Mucosa of rectum (tissue), 2 donors: ENCODE measurements around the gene TC2N.
A peak's percentile ranks its signal among the peaks of the same experiment; 100 is the strongest.

Experiments
- H3K27ac ChIP-seq, 2 donors: one replicate each; pipeline ENCODE4 v1.7.0; 2013; ENCODE audit warnings: inconsistent platforms in 2 of 2, low read depth in 2 of 2, low read length in 2 of 2
- H3K27me3 ChIP-seq, 2 donors: one replicate each; pipeline ENCODE4 v1.7.0; 2013; ENCODE audit warnings: low read length in 2 of 2; ENCODE audit not compliant: control insufficient read depth in 2 of 2, insufficient read depth in 2 of 2
- H3K36me3 ChIP-seq, 2 donors: one replicate each; pipeline ENCODE4 v1.7.0; 2013; ENCODE audit warnings: low read length in 2 of 2; ENCODE audit not compliant: control insufficient read depth in 2 of 2, insufficient read depth in 2 of 2
- H3K4me1 ChIP-seq, 2 donors: one replicate each; pipeline ENCODE4 v1.7.0; 2013; ENCODE audit warnings: low read length in 2 of 2, mild to moderate bottlenecking in 1 of 2; ENCODE audit not compliant: control insufficient read depth in 2 of 2, insufficient read depth in 2 of 2
- H3K4me3 ChIP-seq, 2 donors: one replicate each; pipeline ENCODE4 v1.7.0; 2013; ENCODE audit warnings: low read length in 2 of 2
- H3K9ac ChIP-seq, 2 donors: one replicate each; pipeline ENCODE4 v1.7.0; 2013; ENCODE audit warnings: low read length in 2 of 2, low read depth in 1 of 2, mild to moderate bottlenecking in 1 of 2
- H3K9me3 ChIP-seq, 2 donors: one replicate each; pipeline ENCODE4 v1.7.0; 2013; ENCODE audit warnings: low read length in 2 of 2; ENCODE audit not compliant: control insufficient read depth in 2 of 2
- donor health status: healthy.
- donor health status: Normal muscosa, but diverticular disease.

The TC2N gene

DNA sequence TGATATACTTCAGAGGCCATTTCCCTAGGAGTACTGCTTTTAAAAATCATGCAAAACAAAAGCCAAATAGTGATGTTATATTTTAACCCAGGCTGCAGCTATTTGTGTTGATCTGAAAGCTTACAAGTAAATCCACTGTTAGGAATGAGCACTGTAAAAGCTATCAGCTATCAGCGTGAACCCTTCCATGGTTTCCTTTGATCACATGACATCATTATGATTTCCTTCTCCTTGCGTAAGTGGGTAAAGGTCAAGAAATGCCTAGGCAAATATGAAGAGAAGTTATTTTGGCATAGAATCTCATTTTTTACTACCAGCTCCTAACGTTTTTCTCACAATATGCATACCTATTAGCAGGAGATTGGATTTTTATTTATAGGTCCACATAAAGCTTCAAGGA lies 86.9 kb downstream of the TC2N start:
- peak overlapping the region; percentile 44 for H3K27ac ChIP-seq
- peaks cover 6 to 12% of the 10 kb centered on the region in 2 donors for H3K36me3 ChIP-seq
- no peak overlapping the region for H3K9ac ChIP-seq
- H3K9me3 ChIP-seq, result no peaks in the 10 kb centered on the region
- no peaks in the 10 kb centered on the region for H3K27me3 ChIP-seq
- peaks cover 4 to 7% of the 10 kb centered on the region in 2 donors for H3K4me1 ChIP-seq
- no peak overlapping the region for H3K4me3 ChIP-seq

DNA sequence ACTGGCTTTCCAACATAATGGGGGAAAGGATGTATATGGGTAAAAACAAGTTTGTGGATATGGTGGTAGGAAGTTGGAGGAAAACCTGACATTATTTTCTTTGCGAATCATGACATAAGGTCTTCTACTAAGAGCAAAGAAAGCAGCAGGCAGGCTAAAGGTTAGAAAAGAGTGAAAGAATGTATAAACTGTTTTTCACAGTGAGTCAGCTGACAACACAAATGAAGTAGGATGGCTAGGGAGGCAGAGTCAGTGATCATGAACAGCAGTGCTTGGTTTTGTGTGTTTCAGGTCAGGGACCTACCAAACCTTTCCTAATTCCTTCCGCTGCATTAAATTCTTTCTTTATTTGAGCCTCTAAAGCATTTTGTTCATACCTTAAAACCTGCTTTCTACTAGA lies 89.1 kb downstream of the TC2N start:
- H3K9ac ChIP-seq, result no peak overlapping the region
- peaks cover 3 to 6% of the 10 kb centered on the region in 2 donors for H3K36me3 ChIP-seq
- no peaks in the 10 kb centered on the region for H3K9me3 ChIP-seq
- no peak overlapping the region for H3K4me3 ChIP-seq
- H3K4me1 ChIP-seq, result peaks cover 7 to 17% of the 10 kb centered on the region in 2 donors
- H3K27me3 ChIP-seq, result no peaks in the 10 kb centered on the region
- no peak overlapping the region for H3K27ac ChIP-seq

DNA sequence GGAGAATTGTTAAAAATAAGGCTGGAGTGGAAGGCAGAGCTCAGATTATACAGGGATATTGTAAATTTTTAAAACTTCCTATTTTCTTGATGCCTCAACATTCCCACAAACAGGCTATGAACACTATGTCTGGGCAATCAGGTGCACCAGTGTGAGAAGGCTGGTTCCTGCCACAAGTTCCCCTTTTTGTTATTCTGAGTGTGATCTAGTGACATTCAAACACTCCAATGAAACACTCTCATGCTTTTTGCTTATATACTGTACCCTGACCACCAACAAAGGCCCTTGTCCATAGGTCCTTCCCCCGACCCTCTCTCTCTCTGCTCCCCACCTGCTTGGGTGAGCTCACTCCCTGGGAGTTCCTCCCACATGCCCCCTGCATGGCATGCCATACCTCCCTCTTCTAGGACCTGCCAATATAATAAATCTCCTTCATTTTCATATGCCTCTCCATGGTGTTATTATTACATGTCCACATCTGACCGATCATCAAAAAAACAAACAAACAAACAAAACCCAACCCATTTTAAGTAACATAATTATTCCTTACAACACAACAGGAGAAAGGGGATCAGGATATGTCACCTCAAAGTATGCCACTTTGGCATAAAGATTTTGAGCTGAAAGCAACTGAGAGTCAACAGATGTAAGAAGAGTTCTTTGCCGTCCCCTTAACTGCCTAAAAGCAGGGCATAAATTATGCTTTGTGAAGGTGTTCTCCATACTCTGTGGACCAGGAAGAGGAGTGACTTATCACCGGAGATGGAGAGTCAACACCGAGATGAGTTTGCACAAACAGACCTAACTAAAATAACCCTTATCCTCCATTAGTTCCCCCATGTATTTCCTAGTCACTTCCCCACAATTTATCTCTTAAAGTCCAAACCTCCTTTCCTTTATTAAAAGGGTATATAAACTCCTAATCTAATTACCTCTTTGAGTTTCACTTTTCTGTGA lies 92.9 kb downstream of the TC2N start:
- H3K27ac ChIP-seq, result peak overlapping the region in 1 of 2 donors; percentile 13
- peaks cover 3 to 11% of the 10 kb centered on the region in 2 donors for H3K4me1 ChIP-seq
- no peak overlapping the region for H3K4me3 ChIP-seq
- peaks cover 0 to 3% of the 10 kb centered on the region in 2 donors for H3K36me3 ChIP-seq
- no peaks in the 10 kb centered on the region for H3K9me3 ChIP-seq
- no peaks in the 10 kb centered on the region for H3K27me3 ChIP-seq
- no peak overlapping the region for H3K9ac ChIP-seq

DNA sequence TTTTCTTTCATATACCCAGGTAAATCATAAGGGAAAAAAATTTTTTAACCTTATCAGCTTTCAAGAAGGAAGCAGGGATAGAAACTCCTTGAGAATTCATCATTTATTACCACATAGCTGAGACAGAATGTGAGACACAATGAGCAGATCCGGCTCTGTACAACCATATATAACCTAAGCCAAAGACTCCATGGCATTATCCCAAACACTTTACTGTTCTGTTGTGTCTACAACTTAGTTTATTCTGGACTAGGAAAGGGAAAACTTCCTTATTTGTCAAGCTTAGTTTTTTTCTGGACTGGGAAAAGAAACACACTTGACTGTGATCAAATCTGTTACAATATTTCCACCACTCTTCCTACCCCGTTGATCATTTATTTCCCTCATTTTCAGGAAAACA lies 97.2 kb downstream of the TC2N start:
- H3K27me3 ChIP-seq, result no peaks in the 10 kb centered on the region
- H3K4me1 ChIP-seq, result peaks cover 3 to 11% of the 10 kb centered on the region in 2 donors
- H3K36me3 ChIP-seq, result no peaks in the 10 kb centered on the region
- H3K9me3 ChIP-seq, result no peaks in the 10 kb centered on the region
- H3K27ac ChIP-seq, result no peak overlapping the region
- H3K9ac ChIP-seq, result no peak overlapping the region
- no peak overlapping the region for H3K4me3 ChIP-seq

DNA sequence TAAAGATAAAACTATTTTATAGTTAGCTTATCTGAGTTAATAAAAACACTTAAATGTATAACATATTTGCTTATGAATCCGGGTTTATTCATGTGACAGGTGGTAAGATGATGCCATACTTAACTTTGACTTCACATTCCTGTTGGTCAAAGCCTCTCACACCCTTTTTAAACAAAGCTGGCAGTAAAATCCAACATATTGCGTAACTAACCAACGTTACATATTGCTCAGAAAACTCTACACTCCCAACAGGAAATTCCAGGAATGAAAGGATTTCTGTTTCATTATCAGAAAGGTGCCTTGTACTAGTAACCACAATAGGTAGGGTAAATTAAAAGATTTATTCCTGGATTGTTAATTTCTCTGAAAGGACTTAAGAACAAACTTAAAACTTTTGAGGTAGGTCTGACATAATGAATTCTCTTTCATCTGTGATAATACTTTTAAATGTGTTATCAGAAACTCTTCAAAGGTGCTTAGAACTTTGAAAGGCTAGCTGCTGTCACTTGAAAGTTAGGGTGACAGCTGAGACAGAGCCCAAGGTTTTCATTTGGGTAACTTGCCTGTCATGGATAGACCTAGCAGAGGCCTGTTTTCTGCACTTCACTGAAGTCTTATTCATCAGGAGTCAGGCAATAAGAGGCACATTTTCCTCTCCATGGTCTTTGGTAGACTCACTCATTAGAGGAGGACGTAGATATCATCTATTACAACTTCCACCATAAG lies 111.6 kb downstream of the TC2N start:
- H3K36me3 ChIP-seq, result peaks cover 0 to 2% of the 10 kb centered on the region in 2 donors
- peaks cover 6 to 42% of the 10 kb centered on the region in 2 donors for H3K4me1 ChIP-seq
- H3K27ac ChIP-seq, result peak overlapping the region; percentile 78 to 93
- H3K27me3 ChIP-seq, result no peaks in the 10 kb centered on the region
- no peak overlapping the region for H3K4me3 ChIP-seq
- peak overlapping the region in 1 of 2 donors; percentile 55 for H3K9ac ChIP-seq
- H3K9me3 ChIP-seq, result no peaks in the 10 kb centered on the region

DNA sequence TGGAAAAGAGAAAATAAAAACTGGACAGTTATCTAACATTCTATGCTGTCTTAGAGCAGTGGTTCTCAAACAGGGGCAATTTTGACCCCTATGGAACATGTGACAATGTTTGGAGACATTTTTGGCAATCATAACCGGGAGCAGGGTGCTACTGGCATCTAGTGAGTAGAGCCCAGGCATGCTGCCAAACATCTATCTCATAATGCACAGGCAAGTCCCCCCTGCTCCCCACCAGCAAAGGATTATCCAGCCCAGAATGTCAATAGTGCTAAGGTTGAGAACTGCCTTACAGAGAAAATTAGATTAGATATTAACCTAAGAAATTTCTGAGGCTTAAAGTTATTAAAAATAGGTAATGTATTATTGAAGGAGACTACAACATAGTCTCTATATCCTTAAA lies 112.5 kb downstream of the TC2N start:
- Histone ChIP-seq H3K27ac (peak overlapping the region; percentile 78 to 84), H3K36me3 (no peaks in the 10 kb centered on the region), H3K27me3 (no peaks in the 10 kb centered on the region), H3K9ac (no peak overlapping the region), H3K4me1 (peaks cover 6 to 42% of the 10 kb centered on the region in 2 donors), H3K9me3 (no peaks in the 10 kb centered on the region), H3K4me3 (no peak overlapping the region)

DNA sequence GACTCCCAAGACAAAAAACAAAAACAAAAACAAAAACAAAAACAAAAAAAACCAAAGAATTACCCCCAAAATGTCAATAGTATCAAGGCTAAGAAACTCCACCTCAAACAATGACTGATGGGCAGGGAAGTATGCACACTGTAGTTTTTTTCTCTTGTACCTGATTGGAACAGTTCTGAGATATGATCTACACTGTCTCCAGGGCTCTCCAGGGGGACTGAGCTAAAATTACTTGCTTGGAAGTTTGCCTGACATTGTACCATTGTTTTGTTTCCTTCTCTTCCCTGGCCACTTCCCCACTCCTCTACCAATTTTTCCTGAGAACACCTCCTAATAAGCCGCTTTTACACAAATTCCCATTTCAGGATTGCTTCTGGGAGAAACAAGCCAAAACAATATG lies 113.2 kb downstream of the TC2N start:
- Histone ChIP-seq H3K4me1 (peaks cover 6 to 42% of the 10 kb centered on the region in 2 donors), H3K27me3 (no peaks in the 10 kb centered on the region), H3K27ac (peak overlapping the region; percentile 78 to 84), H3K9ac (no peak overlapping the region), H3K9me3 (no peaks in the 10 kb centered on the region), H3K36me3 (no peaks in the 10 kb centered on the region), H3K4me3 (no peak overlapping the region)

DNA sequence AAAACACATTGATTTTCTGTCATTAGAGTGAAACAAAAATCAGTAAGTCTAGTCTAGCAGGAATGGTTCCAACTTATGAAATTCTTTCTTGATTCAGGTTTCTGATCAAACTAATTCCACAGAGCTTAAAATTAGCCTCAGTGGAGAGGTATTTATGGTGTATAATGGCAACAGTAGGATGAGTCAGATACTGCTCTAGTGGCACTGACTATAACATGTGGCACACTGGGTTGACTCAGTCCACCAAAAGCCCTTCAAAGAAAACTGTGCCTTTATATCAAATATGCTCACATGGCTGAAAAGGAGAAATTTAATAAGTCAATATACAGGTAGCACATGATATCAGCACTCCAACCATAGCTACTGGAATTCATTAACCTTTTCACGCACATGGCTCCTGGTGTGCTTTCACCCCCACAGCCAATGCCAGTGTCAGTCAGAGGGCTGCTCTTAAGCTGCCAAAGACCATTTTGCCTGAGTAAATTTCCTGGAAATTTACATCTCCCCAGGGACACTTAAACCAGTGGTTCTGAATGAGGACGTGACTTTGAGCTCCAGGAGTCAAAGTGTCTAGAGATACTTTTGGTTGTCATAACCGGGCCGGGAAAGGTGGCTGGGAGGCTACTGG lies 113.7 kb downstream of the TC2N start:
- Histone ChIP-seq H3K36me3 (no peaks in the 10 kb centered on the region), H3K27me3 (no peaks in the 10 kb centered on the region), H3K4me1 (peaks cover 6 to 42% of the 10 kb centered on the region in 2 donors), H3K9ac (no peak overlapping the region), H3K27ac (peak overlapping the region; percentile 43 to 66), H3K4me3 (no peak overlapping the region), H3K9me3 (no peaks in the 10 kb centered on the region)

DNA sequence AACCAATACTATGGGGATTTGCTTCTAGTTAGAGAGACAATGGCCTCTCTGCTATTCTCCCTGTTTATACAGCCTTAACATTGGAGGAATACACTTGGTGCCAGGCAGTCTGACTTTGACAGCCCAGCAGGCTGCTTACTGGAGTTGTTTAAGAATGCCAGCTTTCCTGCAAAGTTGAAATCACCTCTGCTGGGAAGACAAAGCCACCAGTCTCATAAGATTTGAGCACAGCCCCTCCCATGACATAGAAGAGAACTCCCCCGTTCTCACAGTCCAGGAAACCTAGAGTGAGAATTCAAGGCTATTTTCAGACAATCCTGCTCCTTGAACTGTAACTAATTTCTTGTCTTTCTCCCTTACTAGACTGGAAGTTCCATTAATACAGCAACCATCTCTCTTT lies 114.4 kb downstream of the TC2N start:
- H3K9ac ChIP-seq, result no peak overlapping the region
- H3K4me3 ChIP-seq, result no peak overlapping the region
- H3K36me3 ChIP-seq, result no peaks in the 10 kb centered on the region
- H3K27ac ChIP-seq, result peak overlapping the region; percentile 43 to 66
- H3K27me3 ChIP-seq, result no peaks in the 10 kb centered on the region
- H3K9me3 ChIP-seq, result no peaks in the 10 kb centered on the region
- H3K4me1 ChIP-seq, result peaks cover 6 to 42% of the 10 kb centered on the region in 2 donors

DNA sequence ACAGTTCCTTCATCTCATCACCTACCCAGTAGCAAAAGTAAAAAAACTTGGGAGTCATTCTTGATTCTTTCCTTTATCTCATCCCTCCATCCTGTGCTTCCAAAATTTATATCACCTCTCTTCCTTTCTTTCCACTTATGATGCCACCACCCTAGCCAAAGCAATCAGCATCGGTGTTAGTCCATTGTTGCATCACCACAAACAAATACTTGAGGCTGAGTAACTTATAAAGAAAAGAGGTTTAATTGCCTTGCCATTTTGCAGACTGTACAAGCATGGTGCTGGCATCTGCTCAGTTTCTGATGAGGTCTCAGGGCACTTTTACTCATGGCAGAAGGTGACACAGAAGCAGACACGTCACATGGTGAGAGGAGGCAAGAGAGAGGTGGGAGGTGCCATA lies 115.6 kb downstream of the TC2N start:
- no peaks in the 10 kb centered on the region for H3K27me3 ChIP-seq
- no peak overlapping the region for H3K9ac ChIP-seq
- H3K4me3 ChIP-seq, result no peak overlapping the region
- peaks cover 6 to 42% of the 10 kb centered on the region in 2 donors for H3K4me1 ChIP-seq
- no peaks in the 10 kb centered on the region for H3K36me3 ChIP-seq
- no peaks in the 10 kb centered on the region for H3K9me3 ChIP-seq
- H3K27ac ChIP-seq, result peak overlapping the region; percentile 68 to 74
